K562 (cell line): ENCODE data around the gene RNASET2. TPM values are rescaled to one million over a fixed set of nuclear protein-coding genes. Genes with fewer than 3 reads are reported as not detected.
A peak's percentile ranks its signal among the peaks of the same experiment; 100 is the strongest.

Experiments
- ARID2 ChIP-seq: fragments of 450-650 bp; IDR thresholded peaks from 2 replicates; pipeline ENCODE4 v1.6.1; 2017; ENCODE audit warnings: antibody characterized with exemption, mild to moderate bottlenecking
- CCNT2 ChIP-seq: IDR thresholded peaks from 2 replicates; pipeline ENCODE4 v1.6.1; 2011; ENCODE audit warnings: borderline replicate concordance, low read depth, mild to moderate bottlenecking, moderate library complexity, mixed read lengths, low read length; ENCODE audit not compliant: insufficient read length; ENCODE audit errors: extremely low read depth
- CEBPB ChIP-seq: fragments of 450-650 bp; IDR thresholded peaks from 2 replicates; pipeline ENCODE4 v1.6.1; 2016; ENCODE audit warnings: missing genetic modification characterization, missing compliant biosample characterization
- COPS2 ChIP-seq: fragments of 450-650 bp; conservative IDR thresholded peaks from 2 replicates; pipeline ENCODE4 v1.6.1; 2016; ENCODE audit warnings: mild to moderate bottlenecking, moderate library complexity
- CREM ChIP-seq: IDR thresholded peaks from 2 replicates; pipeline ENCODE4 v1.6.1; 2014; ENCODE audit warnings: antibody characterized with exemption, low read depth
- GABPB1 ChIP-seq: sonication (generic); formaldehyde crosslinking; IDR thresholded peaks from 2 replicates; pipeline ENCODE4 v1.8.0; 2022; ENCODE audit warnings: mild to moderate bottlenecking, missing genetic modification reagents
- HOXB6 ChIP-seq: fragments of 250-450 bp; sonication (Bioruptor Pico); IDR thresholded peaks from 2 replicates; pipeline ENCODE4 v1.5.1; 2022; ENCODE audit warnings: mild to moderate bottlenecking, borderline replicate concordance
- JUNB ChIP-seq: fragments of 450-650 bp; formaldehyde crosslinking; conservative IDR thresholded peaks from 2 replicates; pipeline ENCODE4 v1.4.0; 2020; ENCODE audit warnings: mild to moderate bottlenecking
- KLF1 ChIP-seq: fragments of 450-650 bp; IDR thresholded peaks from 2 replicates; pipeline ENCODE4 v1.6.1; 2016; ENCODE audit warnings: missing genetic modification characterization, missing compliant biosample characterization
- MAFK ChIP-seq: IDR thresholded peaks from 2 replicates; pipeline ENCODE4 v1.6.1; 2011; ENCODE audit warnings: low read length, improper control_type of control experiment
- POLR2B ChIP-seq: fragments of 450-650 bp; IDR thresholded peaks from 2 replicates; pipeline ENCODE4 v1.6.1; 2018; ENCODE audit warnings: low read depth; ENCODE audit not compliant: partially characterized antibody
- PYGO2 ChIP-seq: fragments of 450-650 bp; IDR thresholded peaks from 2 replicates; pipeline ENCODE4 v1.6.1; 2016; ENCODE audit warnings: mild to moderate bottlenecking, missing genetic modification characterization, moderate library complexity, missing compliant biosample characterization
- SMARCB1 ChIP-seq: IDR thresholded peaks from 2 replicates; pipeline ENCODE4 v1.6.1; 2011; ENCODE audit warnings: improper control_type of control experiment, low read depth; ENCODE audit not compliant: insufficient read length
- SUPT5H ChIP-seq: fragments of 450-650 bp; IDR thresholded peaks from 2 replicates; pipeline ENCODE4 v1.6.1; 2016
- TRIM28 ChIP-seq: fragments of 450-650 bp; IDR thresholded peaks from 2 replicates; pipeline ENCODE4 v1.6.1; 2017
- ZFP30 ChIP-seq: fragments of 250-450 bp; sonication (Bioruptor Pico); IDR thresholded peaks from 2 replicates; pipeline ENCODE4 v1.8.0; 2022; ENCODE audit warnings: moderate library complexity, mild to moderate bottlenecking, inconsistent platforms, borderline replicate concordance
- ZNF12 ChIP-seq: sonication (generic); formaldehyde crosslinking; IDR thresholded peaks from 2 replicates; pipeline ENCODE4 v1.4.0; 2020; ENCODE audit warnings: mild to moderate bottlenecking, missing genetic modification reagents
- ZNF217 ChIP-seq: sonication (generic); formaldehyde crosslinking; IDR thresholded peaks from 2 replicates; pipeline ENCODE4 v1.8.0; 2022; ENCODE audit warnings: mild to moderate bottlenecking, missing genetic modification reagents
- ZNF232 ChIP-seq: sonication (generic); formaldehyde crosslinking; IDR thresholded peaks from 2 replicates; pipeline ENCODE4 v1.8.0; 2022; ENCODE audit warnings: mild to moderate bottlenecking, missing genetic modification reagents
- ZNF282 ChIP-seq: sonication (generic); formaldehyde crosslinking; IDR thresholded peaks from 2 replicates; pipeline ENCODE4 v1.8.1; 2023; ENCODE audit warnings: missing genetic modification reagents
- polyA plus RNA-seq, 8 experiments: library from polyadenylated mRNA; depleted of rRNA in 4 of 8; stranded (reverse) in 5 of 8; unstranded in 3 of 8; fragments of >200 nt; fragmentation: Nextera tagmentation in 2 of 8; fragmentation: Illumina TruSeq in 1 of 8; extraction: Ambion mirVana in 2 of 8; extraction: Trizol in 1 of 8; gene quantifications; 2 replicates each; pipeline versions ENCODE4 v1.2.1 to v1.2.3, GENCODE V29; 2011 to 2014; ENCODE audit warnings: inconsistent platforms in 1 of 8, missing spikeins in 1 of 8
- total RNA-seq, 7 experiments: library from RNA; depleted of rRNA in 6 of 7; stranded (reverse); fragments of >200 nt in 6 of 7; fragmentation: Illumina TruSeq in 2 of 7; extraction: Trizol in 2 of 7; gene quantifications; 2 replicates each; pipeline versions ENCODE4 v1.2.1 to v1.2.3, GENCODE V29; 2011 to 2021; ENCODE audit warnings: low replicate concordance in 1 of 7
- TF ChIP-seq, protein P1 (sequence below): sonication (generic); formaldehyde crosslinking; IDR thresholded peaks from 2 replicates; pipeline ENCODE4 v1.9.0; 2022; ENCODE audit warnings: mild to moderate bottlenecking, missing genetic modification reagents
- TF ChIP-seq, protein P2 (sequence below): fragments of 450-650 bp; IDR thresholded peaks from 2 replicates; pipeline ENCODE4 v1.6.1; 2016
- TF ChIP-seq, protein P3 (sequence below): fragments of 450-650 bp; formaldehyde crosslinking; IDR thresholded peaks from 2 replicates; pipeline ENCODE4 v1.4.0; 2020; ENCODE audit warnings: mild to moderate bottlenecking, moderate library complexity
- TF ChIP-seq, protein P4 (sequence below): fragments of 450-650 bp; formaldehyde crosslinking; conservative IDR thresholded peaks from 2 replicates; pipeline ENCODE4 v1.4.0; 2022; ENCODE audit warnings: mild to moderate bottlenecking, missing genetic modification characterization
- TF ChIP-seq, protein P5 (sequence below): fragments of 450-650 bp; formaldehyde crosslinking; IDR thresholded peaks from 2 replicates; pipeline ENCODE4 v1.4.0; 2022; ENCODE audit warnings: missing genetic modification characterization

RNASET2 gene
- total and polyA plus RNA-seq, 9 of the 15 experiments (the other 6 are each of a cell fraction or from before 2014, with no cell fraction given) = 7.4 to 141 (median 91.3) TPM

DNA sequence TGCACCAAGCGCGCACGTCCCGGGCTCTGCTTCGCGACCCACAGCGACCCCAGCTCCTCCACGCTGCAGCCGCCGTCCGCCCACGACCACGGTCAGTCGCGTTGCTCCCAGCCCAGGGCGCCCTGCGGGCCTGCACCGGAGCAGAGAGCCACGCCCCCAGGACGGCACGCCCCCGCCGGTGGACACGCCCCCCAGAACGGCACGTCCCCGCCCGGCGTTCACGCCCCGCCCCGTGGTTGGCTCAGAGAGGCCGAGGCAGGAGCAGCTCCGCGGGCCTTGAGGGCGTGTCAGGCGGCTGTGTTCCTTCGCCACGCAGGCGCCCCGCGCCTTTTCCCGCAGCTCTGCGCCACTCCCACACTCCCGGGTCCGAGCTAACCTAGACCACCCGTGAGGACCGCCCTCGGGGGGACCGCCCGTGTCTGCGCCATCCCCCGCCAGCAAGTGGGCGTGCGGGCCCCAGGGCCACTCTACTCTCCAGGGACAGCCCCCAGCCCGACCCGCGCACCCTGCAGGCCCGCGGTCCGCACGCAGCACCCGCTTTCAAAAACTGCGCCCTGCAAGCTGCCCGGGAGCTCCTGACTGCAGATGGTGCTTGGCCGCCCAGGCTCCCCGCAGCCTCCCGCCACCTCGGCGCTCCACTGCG, at the start of gene RNASET2 (continued):
- TF ChIP-seq, protein P1, sequence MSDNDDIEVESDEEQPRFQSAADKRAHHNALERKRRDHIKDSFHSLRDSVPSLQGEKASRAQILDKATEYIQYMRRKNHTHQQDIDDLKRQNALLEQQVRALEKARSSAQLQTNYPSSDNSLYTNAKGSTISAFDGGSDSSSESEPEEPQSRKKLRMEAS (CRISPR knock-in tag) = peak; percentile 92
- TF ChIP-seq, protein P2, sequence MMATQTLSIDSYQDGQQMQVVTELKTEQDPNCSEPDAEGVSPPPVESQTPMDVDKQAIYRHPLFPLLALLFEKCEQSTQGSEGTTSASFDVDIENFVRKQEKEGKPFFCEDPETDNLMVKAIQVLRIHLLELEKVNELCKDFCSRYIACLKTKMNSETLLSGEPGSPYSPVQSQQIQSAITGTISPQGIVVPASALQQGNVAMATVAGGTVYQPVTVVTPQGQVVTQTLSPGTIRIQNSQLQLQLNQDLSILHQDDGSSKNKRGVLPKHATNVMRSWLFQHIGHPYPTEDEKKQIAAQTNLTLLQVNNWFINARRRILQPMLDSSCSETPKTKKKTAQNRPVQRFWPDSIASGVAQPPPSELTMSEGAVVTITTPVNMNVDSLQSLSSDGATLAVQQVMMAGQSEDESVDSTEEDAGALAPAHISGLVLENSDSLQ = no peak
- TF ChIP-seq, protein P3, sequence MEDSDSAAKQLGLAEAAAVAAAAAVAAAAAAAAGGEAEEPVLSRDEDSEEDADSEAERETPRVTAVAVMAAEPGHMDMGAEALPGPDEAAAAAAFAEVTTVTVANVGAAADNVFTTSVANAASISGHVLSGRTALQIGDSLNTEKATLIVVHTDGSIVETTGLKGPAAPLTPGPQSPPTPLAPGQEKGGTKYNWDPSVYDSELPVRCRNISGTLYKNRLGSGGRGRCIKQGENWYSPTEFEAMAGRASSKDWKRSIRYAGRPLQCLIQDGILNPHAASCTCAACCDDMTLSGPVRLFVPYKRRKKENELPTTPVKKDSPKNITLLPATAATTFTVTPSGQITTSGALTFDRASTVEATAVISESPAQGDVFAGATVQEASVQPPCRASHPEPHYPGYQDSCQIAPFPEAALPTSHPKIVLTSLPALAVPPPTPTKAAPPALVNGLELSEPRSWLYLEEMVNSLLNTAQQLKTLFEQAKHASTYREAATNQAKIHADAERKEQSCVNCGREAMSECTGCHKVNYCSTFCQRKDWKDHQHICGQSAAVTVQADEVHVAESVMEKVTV (CRISPR knock-in tag) = no peak
- TF ChIP-seq, protein P4, sequence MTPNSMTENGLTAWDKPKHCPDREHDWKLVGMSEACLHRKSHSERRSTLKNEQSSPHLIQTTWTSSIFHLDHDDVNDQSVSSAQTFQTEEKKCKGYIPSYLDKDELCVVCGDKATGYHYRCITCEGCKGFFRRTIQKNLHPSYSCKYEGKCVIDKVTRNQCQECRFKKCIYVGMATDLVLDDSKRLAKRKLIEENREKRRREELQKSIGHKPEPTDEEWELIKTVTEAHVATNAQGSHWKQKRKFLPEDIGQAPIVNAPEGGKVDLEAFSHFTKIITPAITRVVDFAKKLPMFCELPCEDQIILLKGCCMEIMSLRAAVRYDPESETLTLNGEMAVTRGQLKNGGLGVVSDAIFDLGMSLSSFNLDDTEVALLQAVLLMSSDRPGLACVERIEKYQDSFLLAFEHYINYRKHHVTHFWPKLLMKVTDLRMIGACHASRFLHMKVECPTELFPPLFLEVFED (CRISPR knock-in tag) = no peak
- 0 out of 2 replicates have a peak, but pooled peaks have one; percentile 15 for TF ChIP-seq KLF1 (tag)
- no peak for TF ChIP-seq ZNF12 (CRISPR knock-in tag)
- TF ChIP-seq ZFP30 = no peak
- TF ChIP-seq CCNT2 = peak; percentile 70
- 0 out of 2 replicates have a peak, but pooled peaks have one; percentile 26 for TF ChIP-seq ZNF232
- no peak for TF ChIP-seq SMARCB1
- peak; percentile 51 for TF ChIP-seq POLR2B
- TF ChIP-seq JUNB = no peak
- TF ChIP-seq HOXB6 (CRISPR knock-in tag) = no peak
- TF ChIP-seq, protein P5, sequence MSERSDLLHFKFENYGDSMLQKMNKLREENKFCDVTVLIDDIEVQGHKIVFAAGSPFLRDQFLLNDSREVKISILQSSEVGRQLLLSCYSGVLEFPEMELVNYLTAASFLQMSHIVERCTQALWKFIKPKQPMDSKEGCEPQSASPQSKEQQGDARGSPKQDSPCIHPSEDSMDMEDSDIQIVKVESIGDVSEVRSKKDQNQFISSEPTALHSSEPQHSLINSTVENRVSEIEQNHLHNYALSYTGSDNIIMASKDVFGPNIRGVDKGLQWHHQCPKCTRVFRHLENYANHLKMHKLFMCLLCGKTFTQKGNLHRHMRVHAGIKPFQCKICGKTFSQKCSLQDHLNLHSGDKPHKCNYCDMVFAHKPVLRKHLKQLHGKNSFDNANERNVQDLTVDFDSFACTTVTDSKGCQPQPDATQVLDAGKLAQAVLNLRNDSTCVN = no peak
- TF ChIP-seq ZNF217 (CRISPR knock-in tag) = no peak
- peak; percentile 73 for TF ChIP-seq GABPB1 (CRISPR knock-in tag)
- peak; percentile 65; the same call in 1 of the 2 replicates for TF ChIP-seq SUPT5H
- no peak for TF ChIP-seq COPS2
- no peak for TF ChIP-seq ZNF282 (CRISPR knock-in tag)
- no peak for TF ChIP-seq CEBPB (tag)
- no peak for TF ChIP-seq ARID2
- TF ChIP-seq TRIM28 = no peak
- peak; percentile 61 for TF ChIP-seq CREM
- TF ChIP-seq PYGO2 = no peak
- TF ChIP-seq MAFK = no peak
